SK-N-SH (cell line): Measurements from ENCODE around the gene ZNF358.

Source experiments
- EP300 ChIP-seq, 2 experiments: IDR thresholded peaks; 2 replicates each; pipeline versions ENCODE4 v1.4.0 to v1.6.1; 2012; ENCODE audit warnings: borderline replicate concordance in 1 of 2, low read depth in 1 of 2, low read length in 1 of 2
- EZH2phosphoT487 ChIP-seq: fragments of 200-600 bp; sonication (generic); IDR thresholded peaks from 2 replicates; pipeline ENCODE4 v1.6.1; 2017; ENCODE audit warnings: low read depth, mixed run types, mild to moderate bottlenecking, antibody characterized with exemption, moderate library complexity, borderline replicate concordance
- FOXM1 ChIP-seq: IDR thresholded peaks from 2 replicates; pipeline ENCODE4 v1.4.0; 2012; ENCODE audit warnings: low read depth, mild to moderate bottlenecking
- TF ChIP-seq, protein P1 (sequence below): fragments of 200-600 bp; sonication (generic); IDR thresholded peaks from 2 replicates; pipeline ENCODE4 v1.6.1; 2017; ENCODE audit warnings: antibody characterized with exemption, mild to moderate bottlenecking, moderate library complexity
- TF ChIP-seq, protein P2 (sequence below): IDR thresholded peaks from 2 replicates; pipeline ENCODE4 v1.4.0; 2012; ENCODE audit warnings: low read depth, borderline replicate concordance

- no peak for TF ChIP-seq EP300 (IDR thresholded peaks at IDR 0.05; ENCODE audit: borderline replicate concordance in 1 of 2, low read depth in 1 of 2, low read length in 1 of 2)
- TF ChIP-seq EZH2phosphoT487 = no peak
- no peak for TF ChIP-seq FOXM1
- TF ChIP-seq, protein P1, sequence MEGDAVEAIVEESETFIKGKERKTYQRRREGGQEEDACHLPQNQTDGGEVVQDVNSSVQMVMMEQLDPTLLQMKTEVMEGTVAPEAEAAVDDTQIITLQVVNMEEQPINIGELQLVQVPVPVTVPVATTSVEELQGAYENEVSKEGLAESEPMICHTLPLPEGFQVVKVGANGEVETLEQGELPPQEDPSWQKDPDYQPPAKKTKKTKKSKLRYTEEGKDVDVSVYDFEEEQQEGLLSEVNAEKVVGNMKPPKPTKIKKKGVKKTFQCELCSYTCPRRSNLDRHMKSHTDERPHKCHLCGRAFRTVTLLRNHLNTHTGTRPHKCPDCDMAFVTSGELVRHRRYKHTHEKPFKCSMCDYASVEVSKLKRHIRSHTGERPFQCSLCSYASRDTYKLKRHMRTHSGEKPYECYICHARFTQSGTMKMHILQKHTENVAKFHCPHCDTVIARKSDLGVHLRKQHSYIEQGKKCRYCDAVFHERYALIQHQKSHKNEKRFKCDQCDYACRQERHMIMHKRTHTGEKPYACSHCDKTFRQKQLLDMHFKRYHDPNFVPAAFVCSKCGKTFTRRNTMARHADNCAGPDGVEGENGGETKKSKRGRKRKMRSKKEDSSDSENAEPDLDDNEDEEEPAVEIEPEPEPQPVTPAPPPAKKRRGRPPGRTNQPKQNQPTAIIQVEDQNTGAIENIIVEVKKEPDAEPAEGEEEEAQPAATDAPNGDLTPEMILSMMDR = no peak
- TF ChIP-seq, protein P2, sequence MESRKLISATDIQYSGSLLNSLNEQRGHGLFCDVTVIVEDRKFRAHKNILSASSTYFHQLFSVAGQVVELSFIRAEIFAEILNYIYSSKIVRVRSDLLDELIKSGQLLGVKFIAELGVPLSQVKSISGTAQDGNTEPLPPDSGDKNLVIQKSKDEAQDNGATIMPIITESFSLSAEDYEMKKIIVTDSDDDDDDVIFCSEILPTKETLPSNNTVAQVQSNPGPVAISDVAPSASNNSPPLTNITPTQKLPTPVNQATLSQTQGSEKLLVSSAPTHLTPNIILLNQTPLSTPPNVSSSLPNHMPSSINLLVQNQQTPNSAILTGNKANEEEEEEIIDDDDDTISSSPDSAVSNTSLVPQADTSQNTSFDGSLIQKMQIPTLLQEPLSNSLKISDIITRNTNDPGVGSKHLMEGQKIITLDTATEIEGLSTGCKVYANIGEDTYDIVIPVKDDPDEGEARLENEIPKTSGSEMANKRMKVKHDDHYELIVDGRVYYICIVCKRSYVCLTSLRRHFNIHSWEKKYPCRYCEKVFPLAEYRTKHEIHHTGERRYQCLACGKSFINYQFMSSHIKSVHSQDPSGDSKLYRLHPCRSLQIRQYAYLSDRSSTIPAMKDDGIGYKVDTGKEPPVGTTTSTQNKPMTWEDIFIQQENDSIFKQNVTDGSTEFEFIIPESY = no peak
Measured at GRCh38 chr19:7506385-7507328, 9.2 kb upstream of the ZNF358 start.
